ENCODE results near the gene ZBED2.

GRCh38 chr3:111627092-111627491 lies 31.9 kb upstream of the ZBED2 start:
- TF ChIP-seq RAD21 (conservative IDR thresholded peaks at IDR 0.05 in 1 of 2, IDR thresholded peaks at IDR 0.05 in 1 of 2) (no peak), CTCF (IDR thresholded peaks at IDR 0.05) (no peak)
